GM20000 (cell line): ENCODE data around the gene ZNF688.

Experiments
- DNase-seq: peaks from one replicate; pipeline ENCODE4 v3.0.0; 2012; ENCODE audit warnings: low spot score
- CTCF ChIP-seq: IDR thresholded peaks from 2 replicates; pipeline ENCODE4 v1.5.1; 2012; ENCODE audit warnings: mild to moderate bottlenecking, control low read depth; ENCODE audit errors: extremely low read depth, missing control alignments

Gene ZNF688

GRCh38 chr16:30582611-30583340 is 11.3 kb upstream of the ZNF688 start:
- no peak for TF ChIP-seq CTCF
- DNase-seq = no peak

- DNase-seq = no peak
- no peak for TF ChIP-seq CTCF
These were observed 9.9 kb upstream of the ZNF688 start for GRCh38 chr16:30581457-30581856.

GRCh38 chr16:30574678-30575077 is 3.2 kb upstream of the ZNF688 start:
- no peak for DNase-seq
- no peak for TF ChIP-seq CTCF

GRCh38 chr16:30570636-30571444 is 674 bp downstream of the ZNF688 start:
- TF ChIP-seq CTCF = no peak
- DNase-seq = peak; percentile 57

GRCh38 chr16:30569746-30570635 is 1.5 kb downstream of the ZNF688 start:
- no peak for TF ChIP-seq CTCF
- DNase-seq = no peak

- DNase-seq = no peak
- TF ChIP-seq CTCF = no peak
These were observed 2.2 kb downstream of the ZNF688 start for GRCh38 chr16:30569281-30569680.
